ENCODE measurements around the gene ARPP21. TPM values are rescaled to one million over a fixed set of nuclear protein-coding genes. Genes with fewer than 3 reads are reported as not detected.

ARPP21 gene
- total RNA-seq, 2 donors from 2014 or later, result 0.27 TPM; not detected in 1

DNA sequence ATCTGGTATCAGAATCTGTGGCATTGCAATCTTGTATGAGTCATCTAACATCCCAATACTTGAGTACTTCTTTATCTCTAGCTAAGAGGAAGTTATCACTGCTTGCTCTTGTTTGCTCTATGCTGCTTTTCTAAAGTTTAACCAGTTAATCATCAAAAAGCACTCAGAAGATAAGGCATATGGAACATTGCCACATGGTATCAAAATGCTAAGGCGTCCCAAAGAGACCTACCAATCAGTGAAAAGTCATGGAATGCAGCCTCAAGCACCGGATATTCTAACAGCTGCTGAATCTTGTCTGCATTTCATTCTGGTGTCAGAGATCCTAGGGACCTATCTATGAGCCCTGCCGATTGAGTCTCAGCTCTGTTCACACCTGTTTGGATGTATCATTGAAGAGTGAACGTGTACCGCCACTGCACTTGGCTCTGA is 192.8 kb downstream of the ARPP21 start:
- H3K36me3 ChIP-seq, result no peaks in the 10 kb centered on the region
- TF ChIP-seq, protein P1, sequence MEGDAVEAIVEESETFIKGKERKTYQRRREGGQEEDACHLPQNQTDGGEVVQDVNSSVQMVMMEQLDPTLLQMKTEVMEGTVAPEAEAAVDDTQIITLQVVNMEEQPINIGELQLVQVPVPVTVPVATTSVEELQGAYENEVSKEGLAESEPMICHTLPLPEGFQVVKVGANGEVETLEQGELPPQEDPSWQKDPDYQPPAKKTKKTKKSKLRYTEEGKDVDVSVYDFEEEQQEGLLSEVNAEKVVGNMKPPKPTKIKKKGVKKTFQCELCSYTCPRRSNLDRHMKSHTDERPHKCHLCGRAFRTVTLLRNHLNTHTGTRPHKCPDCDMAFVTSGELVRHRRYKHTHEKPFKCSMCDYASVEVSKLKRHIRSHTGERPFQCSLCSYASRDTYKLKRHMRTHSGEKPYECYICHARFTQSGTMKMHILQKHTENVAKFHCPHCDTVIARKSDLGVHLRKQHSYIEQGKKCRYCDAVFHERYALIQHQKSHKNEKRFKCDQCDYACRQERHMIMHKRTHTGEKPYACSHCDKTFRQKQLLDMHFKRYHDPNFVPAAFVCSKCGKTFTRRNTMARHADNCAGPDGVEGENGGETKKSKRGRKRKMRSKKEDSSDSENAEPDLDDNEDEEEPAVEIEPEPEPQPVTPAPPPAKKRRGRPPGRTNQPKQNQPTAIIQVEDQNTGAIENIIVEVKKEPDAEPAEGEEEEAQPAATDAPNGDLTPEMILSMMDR (IDR thresholded peaks at IDR 0.05), result no peak
- no peak for ATAC-seq (ENCODE audit: insufficient number of reproducible peaks, low FRiP score, low read depth)

More for the DNA sequence above, 192.8 kb downstream of the ARPP21 start:
- Histone ChIP-seq H3K4me3 (no peak overlapping the region), H3K9me3 (no peaks in the 10 kb centered on the region), H3K4me1 (ENCODE audit: control insufficient read depth in 1 of 2, low read depth in 2 of 2) (no peaks in the 10 kb centered on the region), H3K27ac (no peak overlapping the region), H3K27me3 (replicated peaks; ENCODE audit: insufficient read depth) (no peaks in the 10 kb centered on the region)
- no peak for DNase-seq (ENCODE audit: low spot score)
